HG03439 (cell line): ENCODE measurements around the gene CYB5D1.
"Not testable (repeated sequence)": the region's sequence is repeated elsewhere in the genome, so short reads cannot be mapped to it uniquely, and the experiment has no call there.

Experiments
- ATAC-seq: cut with Tn5 transposase; IDR thresholded peaks from one replicate; pipeline ENCODE4 v1.9.1; 2021; ENCODE audit warnings: mild to moderate bottlenecking, moderate library complexity; ENCODE audit not compliant: unreplicated experiment

The CYB5D1 gene

GRCh38 chr17:7854851-7855659 lies 2.7 kb upstream of the CYB5D1 start, which contains the start of gene TMEM88:
TSS of gene TMEM88 (plus strand) at chr17:7855066. CDS start at chr17:7855075, 9 bp downstream.
- ATAC-seq, result no peak

- ATAC-seq, result no peak
These were observed 2.2 kb upstream of the CYB5D1 start for GRCh38 chr17:7855660-7856010.

- ATAC-seq, result no peak
These were observed 1.6 kb upstream of the CYB5D1 start for GRCh38 chr17:7856011-7856810.

- ATAC-seq, result peak; percentile 72
These were observed 741 bp upstream of the CYB5D1 start, which contains the start of gene NAA38 for GRCh38 chr17:7856811-7857712. TSS of gene NAA38 (minus strand) at chr17:7857559. CDS start at chr17:7857463, 96 bp downstream.

GRCh38 chr17:7858522-7858810 lies 663 bp downstream of the CYB5D1 start:
- no peak for ATAC-seq

- ATAC-seq, result no peak
These were observed 1.2 kb downstream of the CYB5D1 start for GRCh38 chr17:7859028-7859427.

GRCh38 chr17:7862692-7863437 lies 5.1 kb downstream of the CYB5D1 start:
- no peak for ATAC-seq

- ATAC-seq, result not testable (repeated sequence)
These were observed 6.6 kb downstream of the CYB5D1 start for GRCh38 chr17:7864384-7864783.

- ATAC-seq, result no peak
These were observed 7.3 kb downstream of the CYB5D1 start for GRCh38 chr17:7864995-7865650.

- no peak for ATAC-seq
These were observed 10.1 kb downstream of the CYB5D1 start for GRCh38 chr17:7867881-7868329.

GRCh38 chr17:7873051-7873450 lies 15.2 kb downstream of the CYB5D1 start:
- no peak for ATAC-seq

- no peak for ATAC-seq
These were observed 18.1 kb downstream of the CYB5D1 start for GRCh38 chr17:7875804-7876370.

GRCh38 chr17:7878234-7878633 lies 20.4 kb downstream of the CYB5D1 start:
- no peak for ATAC-seq

- no peak for ATAC-seq
These were observed 22.5 kb downstream of the CYB5D1 start for GRCh38 chr17:7880076-7880868.

GRCh38 chr17:7881276-7882054 lies 23.7 kb downstream of the CYB5D1 start:
- no peak for ATAC-seq

GRCh38 chr17:7882068-7882467 lies 24.3 kb downstream of the CYB5D1 start:
- ATAC-seq, result no peak

GRCh38 chr17:7882629-7883028 lies 24.8 kb downstream of the CYB5D1 start:
- no peak for ATAC-seq
